ENCODE data around the gene SNX20. TPM values are rescaled to one million over a fixed set of nuclear protein-coding genes. Genes with fewer than 3 reads are reported as not detected.

Gene SNX20
- total and polyA plus RNA-seq, 10 of the 15 experiments (the other 5 are each of a cell fraction or from before 2014, with no cell fraction given) = 4.6 to 30.8 (median 21.9) TPM

GRCh38 chr16:50665128-50665878, 15.8 kb downstream of the SNX20 start:
- ATAC-seq = peak; percentile 68
- no peak overlapping the region for H3K9ac ChIP-seq (ENCODE audit: control insufficient read depth, insufficient read depth, low read length)
- FAIRE-seq = peak; percentile 18
- H3K79me2 ChIP-seq (ENCODE audit: control insufficient read depth, insufficient read depth, low read length) = no peaks in the 10 kb centered on the region
- no peaks in the 10 kb centered on the region for H3K36me3 ChIP-seq (ENCODE audit: control insufficient read depth in 2 of 2, insufficient read depth in 2 of 2, low read length in 1 of 2)
- DNase-seq (ENCODE audit: low read depth, low spot score) = no peak
- no TSS peak for BruUV-seq (replicated peaks)
- H3K4me2 ChIP-seq (ENCODE audit: control insufficient read depth, insufficient read depth) = peak overlapping the region; percentile 57; the same call in 1 of the 2 replicates
- no peaks in the 10 kb centered on the region for H4K20me1 ChIP-seq (ENCODE audit: control insufficient read depth, insufficient read depth)
- H3K27me3 ChIP-seq (replicated peaks in 1 of 2; ENCODE audit: control insufficient read depth in 2 of 2, insufficient read depth in 2 of 2, low read length in 1 of 2) = no peaks in the 10 kb centered on the region
- 25% methylated on average over 39 of the region's 40 CpGs for WGBS (ENCODE audit: insufficient coverage, insufficient replicate concordance, low lambda C conversion rate, missing lambda C conversion rate)
- H3K9me3 ChIP-seq (replicated peaks; ENCODE audit: control insufficient read depth, insufficient read depth, low read length) = no peaks in the 10 kb centered on the region
- peaks cover 19% of the 10 kb centered on the region for H3K4me1 ChIP-seq (ENCODE audit: control insufficient read depth, insufficient read depth, low read length)
- ChIA-PET RAD21 (ENCODE audit: unreplicated experiment) (interaction anchor here (0.8 to 29.0 kb wide), 29 partner anchors 10 to 640 kb away, joined by 3 to 578 read pairs (median 4); partner anchors contain the start of genes BRD7, CNEP1R1, CYLD and HEATR3), SMC1A (ENCODE audit: uncharacterized antibody, unreplicated experiment) (interaction anchor here (0.7 to 24.8 kb wide), 30 partner anchors 10 to 451 kb away, joined by 3 to 600 read pairs (median 4); partner anchors contain the start of genes CYLD, NOD2 and SNX20), POLR2A (interaction anchor here (1.2 kb wide), 1 partner anchor 79 kb away, joined by 4 read pairs; no protein-coding TSS in a partner anchor), CTCF (interaction anchor here (0.7 to 20.9 kb wide), 59 partner anchors 8 to 640 kb away, joined by 3 to 636 read pairs (median 4); partner anchors contain the start of genes CNEP1R1, CYLD, NKD1 and SNX20)
- intact Hi-C loops (cut with micrococcal nuclease; ENCODE audit: unreplicated experiment) = loop anchor here (1.0 to 5.0 kb wide), 5 partner anchors 82 to 453 kb away; partner anchors contain the start of gene NKD1
- in situ Hi-C loops (cut with MboI) = no loop called here
- H2AFZ ChIP-seq (ENCODE audit: control insufficient read depth, low read depth, low read length) = peak overlapping the region; percentile 62
- no peak overlapping the region for H3K4me3 ChIP-seq
- H3K27ac ChIP-seq (ENCODE audit: control insufficient read depth, insufficient read depth) = no peak overlapping the region
- TF ChIP-seq CHD2 (IDR thresholded peaks at IDR 0.05; ENCODE audit: borderline replicate concordance, low read depth, low read length) (no peak), FOXM1 (IDR thresholded peaks at IDR 0.05; ENCODE audit: low read depth, low read length) (0 out of 2 replicates have a peak, but pooled peaks have one; percentile 32), STAT3 (IDR thresholded peaks at IDR 0.05; ENCODE audit: low read depth, low read length) (no peak), YY1 (IDR thresholded peaks at IDR 0.05; ENCODE audit: low read depth, low read length) (peak; percentile 34; the same call in 1 of the 2 replicates), FOS (IDR thresholded peaks at IDR 0.05; ENCODE audit: borderline replicate concordance, extremely low read depth, insufficient read length) (no peak), SMC3 (IDR thresholded peaks at IDR 0.05; ENCODE audit: borderline replicate concordance, low read length) (peak; percentile 78), IKZF2 (IDR thresholded peaks at IDR 0.05) (0 out of 4 replicates have a peak, but pooled peaks of 1 of the 2 experiments have one; percentile 13), ZNF207 (IDR thresholded peaks at IDR 0.05; ENCODE audit: borderline replicate concordance) (0 out of 2 replicates have a peak, but pooled peaks have one; percentile 25), MXI1 (IDR thresholded peaks at IDR 0.05; ENCODE audit: low read depth, low read length) (no peak), ZNF274 (IDR thresholded peaks at IDR 0.05; ENCODE audit: insufficient read depth, insufficient read length) (no peak), ETV6 (conservative IDR thresholded peaks at IDR 0.05 in 1 of 2, IDR thresholded peaks at IDR 0.05 in 1 of 2; ENCODE audit: borderline replicate concordance in 1 of 2, low read depth in 1 of 2) (no peak), NBN (IDR thresholded peaks at IDR 0.05) (0 out of 2 replicates have a peak, but pooled peaks have one; percentile 37), SMAD1 (IDR thresholded peaks at IDR 0.05; ENCODE audit: low read depth, partially characterized antibody) (no peak), IKZF1 (conservative IDR thresholded peaks at IDR 0.05) (peak; percentile 60), NKRF (conservative IDR thresholded peaks at IDR 0.05) (no peak), SREBF2 (IDR thresholded peaks at IDR 0.05; ENCODE audit: low read length) (no peak)
- TF ChIP-seq, protein P1, sequence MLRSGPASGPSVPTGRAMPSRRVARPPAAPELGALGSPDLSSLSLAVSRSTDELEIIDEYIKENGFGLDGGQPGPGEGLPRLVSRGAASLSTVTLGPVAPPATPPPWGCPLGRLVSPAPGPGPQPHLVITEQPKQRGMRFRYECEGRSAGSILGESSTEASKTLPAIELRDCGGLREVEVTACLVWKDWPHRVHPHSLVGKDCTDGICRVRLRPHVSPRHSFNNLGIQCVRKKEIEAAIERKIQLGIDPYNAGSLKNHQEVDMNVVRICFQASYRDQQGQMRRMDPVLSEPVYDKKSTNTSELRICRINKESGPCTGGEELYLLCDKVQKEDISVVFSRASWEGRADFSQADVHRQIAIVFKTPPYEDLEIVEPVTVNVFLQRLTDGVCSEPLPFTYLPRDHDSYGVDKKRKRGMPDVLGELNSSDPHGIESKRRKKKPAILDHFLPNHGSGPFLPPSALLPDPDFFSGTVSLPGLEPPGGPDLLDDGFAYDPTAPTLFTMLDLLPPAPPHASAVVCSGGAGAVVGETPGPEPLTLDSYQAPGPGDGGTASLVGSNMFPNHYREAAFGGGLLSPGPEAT (IDR thresholded peaks at IDR 0.05; ENCODE audit: low read depth) = 0 out of 2 replicates have a peak, but pooled peaks have one; percentile 25
- TF ChIP-seq, protein P2, sequence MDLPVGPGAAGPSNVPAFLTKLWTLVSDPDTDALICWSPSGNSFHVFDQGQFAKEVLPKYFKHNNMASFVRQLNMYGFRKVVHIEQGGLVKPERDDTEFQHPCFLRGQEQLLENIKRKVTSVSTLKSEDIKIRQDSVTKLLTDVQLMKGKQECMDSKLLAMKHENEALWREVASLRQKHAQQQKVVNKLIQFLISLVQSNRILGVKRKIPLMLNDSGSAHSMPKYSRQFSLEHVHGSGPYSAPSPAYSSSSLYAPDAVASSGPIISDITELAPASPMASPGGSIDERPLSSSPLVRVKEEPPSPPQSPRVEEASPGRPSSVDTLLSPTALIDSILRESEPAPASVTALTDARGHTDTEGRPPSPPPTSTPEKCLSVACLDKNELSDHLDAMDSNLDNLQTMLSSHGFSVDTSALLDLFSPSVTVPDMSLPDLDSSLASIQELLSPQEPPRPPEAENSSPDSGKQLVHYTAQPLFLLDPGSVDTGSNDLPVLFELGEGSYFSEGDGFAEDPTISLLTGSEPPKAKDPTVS (IDR thresholded peaks at IDR 0.05; ENCODE audit: low read depth, low read length) = 0 out of 2 replicates have a peak, but pooled peaks have one; percentile 20

Data from GM12878 (cell line).